Calu3 (cell line): ENCODE measurements around the gene ERMN. TPM values are rescaled to one million over a fixed set of nuclear protein-coding genes. Genes with fewer than 3 reads are reported as not detected.

Source experiments
- BruUV-seq: library from RNA; stranded (reverse); fragments of 400-500 nt; replicated peaks from 2 replicates; lab custom pipeline; 2021; lab: Mats Ljungman, UMichigan
- CTCF ChIA-PET: fragments of 300-600 bp; sonication (Branson Sonifier 250); formaldehyde crosslinking; loops from one replicate; lab custom pipeline; 2022; ENCODE audit warnings: antibody characterized with exemption; lab: Charles Lee
- DNase-seq: peaks from one replicate; pipeline ENCODE4 v3.0.0; 2022
- H3K27ac Mint-ChIP-seq: one replicate; pipeline ENCODE4 v1.8.0; 2022; ENCODE audit warnings: mixed read lengths; ENCODE audit not compliant: unreplicated experiment
- H3K27me3 Mint-ChIP-seq: one replicate; pipeline ENCODE4 v1.8.0; 2022; ENCODE audit warnings: mixed read lengths; ENCODE audit not compliant: unreplicated experiment
- H3K36me3 Mint-ChIP-seq: one replicate; pipeline ENCODE4 v1.8.0; 2022; ENCODE audit warnings: mild to moderate bottlenecking, moderate library complexity, mixed read lengths; ENCODE audit not compliant: insufficient read depth, unreplicated experiment
- H3K4me1 Mint-ChIP-seq: one replicate; pipeline ENCODE4 v1.8.0; 2022; ENCODE audit warnings: mild to moderate bottlenecking, low read depth, mixed read lengths; ENCODE audit not compliant: unreplicated experiment
- H3K4me3 Mint-ChIP-seq: one replicate; pipeline ENCODE4 v1.8.0; 2022; ENCODE audit warnings: mild to moderate bottlenecking, low read depth, moderate library complexity, mixed read lengths; ENCODE audit not compliant: unreplicated experiment
- H3K9me3 Mint-ChIP-seq: one replicate; pipeline ENCODE4 v1.8.0; 2022; ENCODE audit warnings: low read depth, mixed read lengths; ENCODE audit not compliant: unreplicated experiment
- CTCF ChIP-seq: fragments of 200-600 bp; IDR thresholded peaks from one replicate; pipeline ENCODE4 v1.8.0; 2022; ENCODE audit warnings: antibody characterized with exemption; ENCODE audit not compliant: unreplicated experiment
- intact Hi-C: fragments of 100-400 bp; cut with micrococcal nuclease; formaldehyde crosslinking; loops from one replicate; pipeline ENCODE4 v1.10.0; 2022; ENCODE audit not compliant: unreplicated experiment
- total RNA-seq: library from RNA; stranded (reverse); gene quantifications from 2 replicates; pipeline ENCODE4 v1.2.3, GENCODE V29; 2022

The ERMN gene
- total RNA-seq, 1 experiment from 2014 or later: not detected

GRCh38 chr2:157296958-157297357 lies 28.7 kb downstream of the ERMN start:
- no peak for TF ChIP-seq CTCF
- Mint-ChIP-seq H3K27me3 (no peaks in the 10 kb centered on the region), H3K4me3 (no peak overlapping the region), H3K27ac (no peak overlapping the region), H3K9me3 (no peaks in the 10 kb centered on the region), H3K36me3 (peaks cover 15% of the 10 kb centered on the region), H3K4me1 (peaks cover 10% of the 10 kb centered on the region)
- BruUV-seq: no TSS peak
- intact Hi-C loops: no loop called here
- CTCF ChIA-PET: no interaction called here
- DNase-seq: no peak

GRCh38 chr2:157296490-157296889 lies 29.1 kb downstream of the ERMN start:
- TF ChIP-seq CTCF: no peak
- no peaks in the 10 kb centered on the region for H3K9me3 Mint-ChIP-seq
- H3K4me3 Mint-ChIP-seq: no peak overlapping the region
- CTCF ChIA-PET: no interaction called here
- no TSS peak for BruUV-seq
- H3K4me1 Mint-ChIP-seq: peaks cover 10% of the 10 kb centered on the region
- H3K27ac Mint-ChIP-seq: no peak overlapping the region
- H3K27me3 Mint-ChIP-seq: no peaks in the 10 kb centered on the region
- H3K36me3 Mint-ChIP-seq: peaks cover 12% of the 10 kb centered on the region
- DNase-seq: no peak
- intact Hi-C loops: no loop called here

- no peak for DNase-seq
- BruUV-seq: no TSS peak
- CTCF ChIA-PET: no interaction called here
- H3K9me3 Mint-ChIP-seq: no peaks in the 10 kb centered on the region
- TF ChIP-seq CTCF: no peak
- no peak overlapping the region for H3K27ac Mint-ChIP-seq
- H3K4me3 Mint-ChIP-seq: no peak overlapping the region
- intact Hi-C loops: no loop called here
- peaks cover 24% of the 10 kb centered on the region for H3K4me1 Mint-ChIP-seq
- no peaks in the 10 kb centered on the region for H3K27me3 Mint-ChIP-seq
- H3K36me3 Mint-ChIP-seq: peaks cover 5% of the 10 kb centered on the region
Observed at GRCh38 chr2:157292853-157293252, 32.8 kb downstream of the ERMN start.

GRCh38 chr2:157291018-157291417 lies 34.6 kb downstream of the ERMN start:
- no TSS peak for BruUV-seq
- no peaks in the 10 kb centered on the region for H3K36me3 Mint-ChIP-seq
- TF ChIP-seq CTCF: no peak
- intact Hi-C loops: no loop called here
- H3K4me1 Mint-ChIP-seq: peaks cover 24% of the 10 kb centered on the region
- DNase-seq: no peak
- H3K4me3 Mint-ChIP-seq: no peak overlapping the region
- H3K9me3 Mint-ChIP-seq: no peaks in the 10 kb centered on the region
- CTCF ChIA-PET: no interaction called here
- no peaks in the 10 kb centered on the region for H3K27me3 Mint-ChIP-seq
- H3K27ac Mint-ChIP-seq: no peak overlapping the region

- Mint-ChIP-seq H3K36me3 (no peaks in the 10 kb centered on the region), H3K9me3 (no peaks in the 10 kb centered on the region), H3K4me1 (peaks cover 24% of the 10 kb centered on the region), H3K27me3 (no peaks in the 10 kb centered on the region), H3K4me3 (no peak overlapping the region), H3K27ac (no peak overlapping the region)
- no TSS peak for BruUV-seq
- intact Hi-C loops: no loop called here
- DNase-seq: no peak
- TF ChIP-seq CTCF: no peak
- CTCF ChIA-PET: no interaction called here
Observed at GRCh38 chr2:157290525-157290924, 35.1 kb downstream of the ERMN start.
